ENCODE data around the gene COPG2. TPM values are rescaled to one million over a fixed set of nuclear protein-coding genes. Genes with fewer than 3 reads are reported as not detected.
A peak's percentile ranks its signal among the peaks of the same experiment; 100 is the strongest.

Gene COPG2
- total RNA-seq, 4 donors from 2014 or later: 22.4 to 25.7 (median 24.7) TPM

- intact Hi-C loops (cut with DNase I): no loop called here
- no peak overlapping the region for H3K4me3 ChIP-seq (replicated peaks in 1 of 3)
- H3K36me3 ChIP-seq: no peaks in the 10 kb centered on the region
- no peak for DNase-seq
- H3K27me3 ChIP-seq: no peaks in the 10 kb centered on the region
- H3K9me3 ChIP-seq: no peaks in the 10 kb centered on the region
- TF ChIP-seq CTCF (IDR thresholded peaks at IDR 0.05) (no peak), POLR2A (IDR thresholded peaks at IDR 0.05) (no peak)
- no peaks in the 10 kb centered on the region for H3K4me1 ChIP-seq
- 76 to 90% methylated on average over 4 of the region's 4 CpGs for WGBS, 2 donors
- no peak overlapping the region for H3K27ac ChIP-seq
Measured at GRCh38 chr7:130672146-130672545, 3.6 kb upstream of the COPG2 start.

- DNase-seq: no peak
- TF ChIP-seq POLR2A (IDR thresholded peaks at IDR 0.05): no peak
- no peak for TF ChIP-seq CTCF (IDR thresholded peaks at IDR 0.05)
- intact Hi-C loops (cut with DNase I): no loop called here
Measured at GRCh38 chr7:130669085-130669700, 645 bp upstream of the COPG2 start.

GRCh38 chr7:130667593-130668257 lies 823 bp downstream of the COPG2 start:
- Histone ChIP-seq H3K27ac (peak overlapping the region in 2 of 3 donors; percentile 39 to 59), H3K4me3 (replicated peaks in 1 of 3) (peak overlapping the region; percentile 54 to 57 (median 55)), H3K36me3 (no peaks in the 10 kb centered on the region), H3K27me3 (no peaks in the 10 kb centered on the region), H3K4me1 (no peaks in the 10 kb centered on the region), H3K9me3 (no peaks in the 10 kb centered on the region)
- 17 to 21% methylated on average over 15 of the region's 19 CpGs for WGBS, 2 donors
- DNase-seq: no peak
- intact Hi-C loops (cut with DNase I): no loop called here
- TF ChIP-seq POLR2A (IDR thresholded peaks at IDR 0.05) (no peak), CTCF (IDR thresholded peaks at IDR 0.05) (no peak)

More at GRCh38 chr7:130669085-130669700, 645 bp upstream of the COPG2 start:
- 11 to 12% methylated on average over 12 of the region's 12 CpGs for WGBS, 2 donors
- H3K36me3 ChIP-seq: no peaks in the 10 kb centered on the region
- H3K27me3 ChIP-seq: no peaks in the 10 kb centered on the region
- H3K27ac ChIP-seq: peak overlapping the region; percentile 37 to 79 (median 58)
- H3K4me1 ChIP-seq: no peaks in the 10 kb centered on the region
- peak overlapping the region; percentile 54 to 78 (median 55) for H3K4me3 ChIP-seq (replicated peaks in 1 of 3)
- H3K9me3 ChIP-seq: no peaks in the 10 kb centered on the region

GRCh38 chr7:130662426-130662825 lies 6.1 kb downstream of the COPG2 start:
- H3K27ac ChIP-seq: no peak overlapping the region
- no peak overlapping the region for H3K4me3 ChIP-seq (replicated peaks in 1 of 3)
- H3K4me1 ChIP-seq: no peaks in the 10 kb centered on the region
- peaks cover 5% of the 10 kb centered on the region in 2 donors for H3K36me3 ChIP-seq
- no peaks in the 10 kb centered on the region for H3K9me3 ChIP-seq
- DNase-seq: no peak
- WGBS, 2 donors: 95 to 97% methylated on average over 2 of the region's 2 CpGs
- no peaks in the 10 kb centered on the region for H3K27me3 ChIP-seq
- intact Hi-C loops (cut with DNase I): no loop called here
- TF ChIP-seq CTCF (IDR thresholded peaks at IDR 0.05) (no peak), POLR2A (IDR thresholded peaks at IDR 0.05) (no peak)

GRCh38 chr7:130655286-130655685 lies 13.3 kb downstream of the COPG2 start:
- H3K27ac ChIP-seq: no peak overlapping the region
- WGBS, 2 donors: 80 to 84% methylated on average over 4 of the region's 4 CpGs

More at GRCh38 chr7:130655286-130655685, 13.3 kb downstream of the COPG2 start:
- no peaks in the 10 kb centered on the region for H3K27me3 ChIP-seq
- DNase-seq: no peak
- no peaks in the 10 kb centered on the region for H3K9me3 ChIP-seq
- no peak for TF ChIP-seq CTCF (IDR thresholded peaks at IDR 0.05)
- H3K4me3 ChIP-seq (replicated peaks in 1 of 3): no peak overlapping the region
- no peaks in the 10 kb centered on the region for H3K4me1 ChIP-seq
- H3K36me3 ChIP-seq: no peaks in the 10 kb centered on the region
- intact Hi-C loops (cut with DNase I): no loop called here

All from thyroid gland (tissue), 4 donors.